ENCODE results near the gene PLEKHA7.

DNA sequence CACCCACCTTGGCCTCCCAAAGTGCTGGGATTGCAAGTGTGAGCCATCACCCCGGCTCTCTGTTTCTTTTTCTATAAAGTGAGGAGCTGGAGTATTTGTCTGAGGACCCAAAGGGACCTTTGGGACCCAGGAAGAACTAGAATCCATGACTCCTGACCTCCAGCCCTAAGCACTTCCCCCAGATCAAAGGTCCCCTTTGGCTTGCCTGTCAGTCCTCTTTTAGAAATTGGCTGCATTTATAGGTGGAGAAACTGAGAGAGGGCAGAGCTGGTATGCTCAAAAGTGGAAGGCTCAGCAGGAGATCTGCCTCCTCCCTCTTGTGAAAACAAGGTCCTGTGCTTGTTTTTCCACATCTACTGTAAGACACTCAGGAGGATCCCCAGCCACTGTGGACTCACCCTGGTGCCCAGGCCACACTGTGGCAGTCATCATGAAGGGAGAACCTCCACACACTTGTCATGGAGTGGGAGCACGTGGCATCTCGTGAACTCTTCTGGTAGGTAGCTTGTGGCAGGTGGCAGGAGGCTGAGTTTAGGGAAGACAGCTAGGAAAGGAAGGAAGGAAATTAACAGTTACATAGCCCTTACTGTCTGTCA is 12.4 kb upstream of the PLEKHA7 start:
- TF ChIP-seq ARID4B (CRISPR knock-in tag; IDR thresholded peaks at IDR 0.05; ENCODE audit: borderline replicate concordance): no peak
- no peak for TF ChIP-seq MLX (CRISPR knock-in tag; IDR thresholded peaks at IDR 0.05)
- TF ChIP-seq, protein P1, sequence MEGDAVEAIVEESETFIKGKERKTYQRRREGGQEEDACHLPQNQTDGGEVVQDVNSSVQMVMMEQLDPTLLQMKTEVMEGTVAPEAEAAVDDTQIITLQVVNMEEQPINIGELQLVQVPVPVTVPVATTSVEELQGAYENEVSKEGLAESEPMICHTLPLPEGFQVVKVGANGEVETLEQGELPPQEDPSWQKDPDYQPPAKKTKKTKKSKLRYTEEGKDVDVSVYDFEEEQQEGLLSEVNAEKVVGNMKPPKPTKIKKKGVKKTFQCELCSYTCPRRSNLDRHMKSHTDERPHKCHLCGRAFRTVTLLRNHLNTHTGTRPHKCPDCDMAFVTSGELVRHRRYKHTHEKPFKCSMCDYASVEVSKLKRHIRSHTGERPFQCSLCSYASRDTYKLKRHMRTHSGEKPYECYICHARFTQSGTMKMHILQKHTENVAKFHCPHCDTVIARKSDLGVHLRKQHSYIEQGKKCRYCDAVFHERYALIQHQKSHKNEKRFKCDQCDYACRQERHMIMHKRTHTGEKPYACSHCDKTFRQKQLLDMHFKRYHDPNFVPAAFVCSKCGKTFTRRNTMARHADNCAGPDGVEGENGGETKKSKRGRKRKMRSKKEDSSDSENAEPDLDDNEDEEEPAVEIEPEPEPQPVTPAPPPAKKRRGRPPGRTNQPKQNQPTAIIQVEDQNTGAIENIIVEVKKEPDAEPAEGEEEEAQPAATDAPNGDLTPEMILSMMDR (IDR thresholded peaks at IDR 0.05): no peak
- no peak for TF ChIP-seq NR2C2 (CRISPR knock-in tag; IDR thresholded peaks at IDR 0.05)
- no peak for TF ChIP-seq ATF2 (CRISPR knock-in tag; IDR thresholded peaks at IDR 0.05; ENCODE audit: borderline replicate concordance, low read depth)

All from WTC11 (cell line).